K562 (cell line): ENCODE measurements around the gene SLFNL1. TPM values are rescaled to one million over a fixed set of nuclear protein-coding genes. Genes with fewer than 3 reads are reported as not detected.

Experiments
- ATAC-seq: fragments of 200-7000 bp; cut with Tn5 transposase; 3 replicates; pipeline ENCODE4 v1.9.1; 2020; ENCODE audit warnings: moderate library complexity
- Bru-seq: library from RNA; stranded (reverse); fragments of 400-500 nt; gene quantifications from one replicate; lab custom pipeline; 2021; lab: Mats Ljungman, UMichigan
- BruChase-seq, 2 experiments: library from RNA; stranded (reverse); fragments of 400-500 nt; gene quantifications; one replicate each; lab custom pipeline; 2021; lab: Mats Ljungman, UMichigan
- BruUV-seq: library from RNA; stranded (reverse); fragments of 400-500 nt; replicated peaks from 2 replicates; lab custom pipeline; 2021; lab: Mats Ljungman, UMichigan
- CTCF ChIA-PET: fragments of 300-600 bp; formaldehyde crosslinking; extraction: SDS; loops from one replicate; lab custom pipeline; 2021; ENCODE audit warnings: low intra/inter-chr PET ratio; lab: Yijun Ruan, JAX
- POLR2A ChIA-PET: fragments of 300-600, 350-650 bp; sonication (Branson Sonifier 250); formaldehyde crosslinking; extraction: SDS; loops from one replicate; lab custom pipeline; 2021; ENCODE audit warnings: antibody characterized with exemption, inconsistent platforms; lab: Yijun Ruan, JAX
- DNase-seq, 4 experiments: peaks; one replicate each; pipeline versions ENCODE4 v3.0.0 to v3.0.0-alpha.2; 2011 to 2018; ENCODE audit warnings: low spot score in 3 of 4, mixed read lengths in 3 of 4; ENCODE audit errors: extremely low read depth in 1 of 4
- FAIRE-seq: peaks from 2 replicates; lab custom pipeline; 2011; peaks lifted over from hg19 to GRCh38; lab: Jason Lieb, UNC
- H2AFZ ChIP-seq: 2 replicates; pipeline ENCODE4 v1.6.0; 2011; ENCODE audit warnings: low read depth, low read length, control low read depth, inconsistent platforms
- H3K27ac ChIP-seq: fragments of 200-600 bp; 3 replicates; pipeline ENCODE4 v1.8.0; 2011; ENCODE audit warnings: low read depth, mild to moderate bottlenecking, control low read depth, inconsistent platforms, low read length, moderate library complexity, mixed read lengths; ENCODE audit errors: extremely low read depth
- H3K27me3 ChIP-seq, 2 experiments: fragments of 300-600 bp in 1 of 2; 2 replicates in 1 of 2; 3 replicates in 1 of 2; pipeline versions ENCODE4 v1.6.0 to v1.8.0; 2011; ENCODE audit warnings: inconsistent platforms in 2 of 2, low read length in 2 of 2, mild to moderate bottlenecking in 1 of 2, mixed read lengths in 1 of 2, moderate library complexity in 1 of 2; ENCODE audit not compliant: control insufficient read depth in 2 of 2, insufficient read depth in 2 of 2
- H3K36me3 ChIP-seq: fragments of 300-600 bp; 3 replicates; pipeline ENCODE4 v1.8.0; 2011; ENCODE audit warnings: mild to moderate bottlenecking, low read length, inconsistent platforms; ENCODE audit not compliant: control insufficient read depth, insufficient read depth
- H3K4me1 ChIP-seq, 2 experiments: fragments of 200-600 bp in 1 of 2; replicated peaks in 1 of 2; 2 replicates in 1 of 2; 3 replicates in 1 of 2; pipeline versions ENCODE4 v1.5.1 to v1.8.0; 2011; ENCODE audit warnings: inconsistent platforms in 2 of 2, low read length in 2 of 2, mild to moderate bottlenecking in 1 of 2, mixed read lengths in 1 of 2, moderate library complexity in 1 of 2; ENCODE audit not compliant: control insufficient read depth in 2 of 2, insufficient read depth in 2 of 2
- H3K4me2 ChIP-seq: 2 replicates; pipeline ENCODE4 v1.6.1; 2011; ENCODE audit warnings: low read length, control low read depth, inconsistent platforms, mixed read lengths; ENCODE audit not compliant: insufficient read depth
- H3K4me3 ChIP-seq: fragments of 200-600 bp; sonication (generic), shearing (Covaris generic); 2 replicates; pipeline ENCODE4 v1.5.1; 2016; ENCODE audit warnings: control low read depth, inconsistent platforms
- H3K79me2 ChIP-seq: fragments of 200-600 bp; 3 replicates; pipeline ENCODE4 v1.8.0; 2011; ENCODE audit warnings: low read length, inconsistent platforms; ENCODE audit not compliant: control insufficient read depth, insufficient read depth
- H3K9ac ChIP-seq, 2 experiments: 2 replicates each; pipeline versions ENCODE4 v1.6.0 to v1.6.1; 2011; ENCODE audit warnings: low read depth in 2 of 2, low read length in 2 of 2, control low read depth in 1 of 2, inconsistent platforms in 1 of 2, mild to moderate bottlenecking in 1 of 2, mixed read lengths in 1 of 2; ENCODE audit not compliant: insufficient read depth in 1 of 2
- H3K9me1 ChIP-seq: one replicate; pipeline ENCODE4 v1.6.0; 2011; ENCODE audit warnings: inconsistent platforms, mild to moderate bottlenecking, low read length, moderate library complexity; ENCODE audit not compliant: control insufficient read depth, insufficient read depth
- H3K9me3 ChIP-seq: replicated peaks from 2 replicates; pipeline ENCODE4 v1.5.1; 2011; ENCODE audit warnings: low read depth, low read length, inconsistent platforms; ENCODE audit not compliant: control insufficient read depth, insufficient read depth
- H4K20me1 ChIP-seq: replicated peaks from 2 replicates; pipeline ENCODE4 v1.6.1; 2011; ENCODE audit warnings: low read length, inconsistent platforms, mixed read lengths; ENCODE audit not compliant: control insufficient read depth, insufficient read depth
- ERF ChIP-seq: fragments of 450-650 bp; formaldehyde crosslinking; IDR thresholded peaks from 2 replicates; pipeline ENCODE4 v1.4.0; 2020; ENCODE audit warnings: mild to moderate bottlenecking, mixed read lengths
- GABPA ChIP-seq: fragments of 200-800 bp; sonication (Bioruptor generic); conservative IDR thresholded peaks from 2 replicates; pipeline ENCODE4 v1.6.1; 2016; ENCODE audit warnings: low read depth, missing genetic modification characterization, missing compliant biosample characterization
- HDGF ChIP-seq: fragments of 450-650 bp; IDR thresholded peaks from 2 replicates; pipeline ENCODE4 v1.6.1; 2016
- ILK ChIP-seq: fragments of 450-650 bp; IDR thresholded peaks from 2 replicates; pipeline ENCODE4 v1.6.1; 2016; ENCODE audit warnings: missing genetic modification characterization, low read depth, mild to moderate bottlenecking, missing compliant biosample characterization, moderate library complexity, borderline replicate concordance
- KHSRP ChIP-seq: fragments of 450-650 bp; IDR thresholded peaks from 2 replicates; pipeline ENCODE4 v1.6.1; 2017
- POLR2A ChIP-seq: fragments of 450-650 bp; conservative IDR thresholded peaks from 2 replicates; pipeline ENCODE4 v1.6.1; 2016
- POLR2G ChIP-seq: fragments of 200-400 bp; formaldehyde crosslinking; IDR thresholded peaks from 2 replicates; pipeline ENCODE4 v1.6.1; 2017; ENCODE audit warnings: low read depth, mild to moderate bottlenecking, antibody characterized with exemption, low read length, moderate library complexity
- SAFB2 ChIP-seq: fragments of 200-400 bp; formaldehyde crosslinking; IDR thresholded peaks from 2 replicates; pipeline ENCODE4 v1.6.1; 2018; ENCODE audit warnings: borderline replicate concordance, low read length, low read depth, moderate library complexity; ENCODE audit not compliant: severe bottlenecking
- SREBF1 ChIP-seq: fragments of 150-350 bp; IDR thresholded peaks from 2 replicates; pipeline ENCODE4 v1.6.1; 2014; ENCODE audit warnings: antibody characterized with exemption, low read depth, low read length, borderline replicate concordance
- YY1 ChIP-seq, 3 experiments: IDR thresholded peaks; 2 replicates each; pipeline ENCODE4 v1.6.1; 2011; ENCODE audit warnings: low read length in 2 of 3, mild to moderate bottlenecking in 2 of 3, moderate library complexity in 2 of 3, borderline replicate concordance in 1 of 3, control low read depth in 1 of 3, low read depth in 1 of 3; ENCODE audit not compliant: insufficient read depth in 3 of 3, insufficient replicate concordance in 2 of 3, control insufficient read depth in 1 of 3, insufficient read length in 1 of 3; ENCODE audit errors: extremely low read depth in 1 of 3
- ZNF766 ChIP-seq: fragments of 200-800 bp; sonication (Bioruptor generic); conservative IDR thresholded peaks from 2 replicates; pipeline ENCODE4 v1.6.1; 2016; ENCODE audit warnings: missing genetic modification characterization, missing compliant biosample characterization
- WGBS: fragments of 100-300 bp; shearing (Covaris generic); methylation state at CpG from one replicate; pipeline ENCODE4 v1.1.6; 2016; ENCODE audit warnings: low coverage, mixed read lengths; ENCODE audit not compliant: insufficient coverage; ENCODE audit errors: missing lambda C conversion rate; 5-methylcytosine and 5-hydroxymethylcytosine counted together
- in situ Hi-C: fragments of 300-500 bp; cut with MboI; formaldehyde crosslinking; loops from 4 replicates; pipeline ENCODE4 v1.15.0; 2018; ENCODE audit warnings: inconsistent platforms, mixed read lengths
- intact Hi-C: fragments of 100-400 bp; cut with micrococcal nuclease; formaldehyde crosslinking; loops from 2 replicates; pipeline ENCODE4 v1.14.2; 2022
- long read RNA-seq, 3 experiments: library from polyadenylated mRNA in 2 of 3; library from RNA in 1 of 3; unstranded in 2 of 3; stranded (forward) in 1 of 3; transcript quantifications; one replicate each; pipeline ENCODE4 v2.0.0, GENCODE V29; 2019 to 2022
- polyA minus RNA-seq, 3 experiments: library from RNA; depleted of rRNA, polyadenylated mRNA; stranded (reverse); fragments of >200 nt; gene quantifications; 2 replicates each; pipeline ENCODE4 v1.2.3, GENCODE V29; 2011
- polyA plus RNA-seq, 8 experiments: library from polyadenylated mRNA; depleted of rRNA in 4 of 8; stranded (reverse) in 5 of 8; unstranded in 3 of 8; fragments of >200 nt; fragmentation: Nextera tagmentation in 2 of 8; fragmentation: Illumina TruSeq in 1 of 8; extraction: Ambion mirVana in 2 of 8; extraction: Trizol in 1 of 8; gene quantifications; 2 replicates each; pipeline versions ENCODE4 v1.2.1 to v1.2.3, GENCODE V29; 2011 to 2014; ENCODE audit warnings: inconsistent platforms in 1 of 8, missing spikeins in 1 of 8
- total RNA-seq, 7 experiments: library from RNA; depleted of rRNA in 6 of 7; stranded (reverse); fragments of >200 nt in 6 of 7; fragmentation: Illumina TruSeq in 2 of 7; extraction: Trizol in 2 of 7; gene quantifications; 2 replicates each; pipeline versions ENCODE4 v1.2.1 to v1.2.3, GENCODE V29; 2011 to 2021; ENCODE audit warnings: low replicate concordance in 1 of 7
- TF ChIP-seq, protein P1 (sequence below), 3 experiments: fragments of 200-800 bp in 1 of 3; sonication (Bioruptor generic) in 1 of 3; sonication (generic) in 1 of 3; formaldehyde crosslinking in 1 of 3; IDR thresholded peaks; 2 replicates each; pipeline versions ENCODE4 v1.6.1 to v1.8.0; 2016 to 2022; ENCODE audit warnings: mild to moderate bottlenecking in 2 of 3, missing compliant biosample characterization in 2 of 3, missing genetic modification characterization in 2 of 3, missing genetic modification reagents in 1 of 3
- TF ChIP-seq, protein P2 (sequence below): fragments of 250-450 bp; sonication (Bioruptor Pico); IDR thresholded peaks from 2 replicates; pipeline ENCODE4 v1.8.0; 2022; ENCODE audit warnings: inconsistent platforms, mild to moderate bottlenecking, moderate library complexity, borderline replicate concordance

Gene SLFNL1
- 0.58 and 1.4 TPM in 2 replicates for total RNA-seq (2011; cell fraction: chromatin; rRNA removed; ENCODE audit: low replicate concordance)
- 0.66 and 1.2 TPM in 2 replicates for total RNA-seq (2011; cell fraction: nucleolus; rRNA removed)
- 0.31 and 0.51 TPM in 2 replicates for total RNA-seq (2011; cell fraction: nucleoplasm; rRNA removed)
- total RNA-seq (2014; rRNA removed) (0.05 and 0.29 TPM in 2 replicates), total RNA-seq (2014; rRNA removed; fragmentation: Illumina TruSeq; extraction: Trizol) (0.03 TPM in 1 of 2 replicates, not detected in the other), total RNA-seq (2015; rRNA removed; fragmentation: Illumina TruSeq; extraction: Trizol) (0.08 and 0.14 TPM in 2 replicates), total RNA-seq (2021) (0.07 TPM in 1 of 2 replicates, not detected in the other), polyA plus RNA-seq (2011; rRNA removed) (0.01 TPM in 1 of 2 replicates, not detected in the other), polyA plus RNA-seq (2014; fragmentation: Illumina TruSeq; extraction: Trizol) (0.03 TPM in 1 of 2 replicates, not detected in the other), polyA plus RNA-seq (2014; fragmentation: Nextera tagmentation; extraction: Ambion mirVana) (not detected), polyA plus RNA-seq (2014; rRNA removed) (0.05 and 0.12 TPM in 2 replicates), polyA minus RNA-seq (2011; rRNA and poly(A)+ RNA removed) (0.14 and 0.15 TPM in 2 replicates), Bru-seq, nascent RNA (percentile 31 among the genes with signal in this experiment), BruChase-seq, experiment 1, labeled RNA remaining after a 2-hour chase (percentile 35 among the genes with signal in this experiment), BruChase-seq, experiment 2, labeled RNA remaining after a 6-hour chase (percentile 34 among the genes with signal in this experiment)
- not detected in 2 replicates for polyA plus RNA-seq (2011; cell fraction: cytosol; rRNA removed)
- 0.10 and 0.13 TPM in 2 replicates for polyA plus RNA-seq (2011; cell fraction: nucleus; rRNA removed)
- 0.25 and 0.47 TPM in 2 replicates for polyA plus RNA-seq (2012)
- polyA minus RNA-seq (2011; cell fraction: cytosol; rRNA and poly(A)+ RNA removed): not detected in 2 replicates
- 0.40 and 0.44 TPM in 2 replicates for polyA minus RNA-seq (2011; cell fraction: nucleus; rRNA and poly(A)+ RNA removed)
- long read RNA-seq, experiment 1, partial matches to known transcripts: 0 of 23 reads
- long read RNA-seq, experiment 1, other reads (novel, unspliced or antisense): 23 of 23 reads
- long read RNA-seq, experiment 2: 0 reads
- long read RNA-seq, experiment 3: 0 reads

DNA sequence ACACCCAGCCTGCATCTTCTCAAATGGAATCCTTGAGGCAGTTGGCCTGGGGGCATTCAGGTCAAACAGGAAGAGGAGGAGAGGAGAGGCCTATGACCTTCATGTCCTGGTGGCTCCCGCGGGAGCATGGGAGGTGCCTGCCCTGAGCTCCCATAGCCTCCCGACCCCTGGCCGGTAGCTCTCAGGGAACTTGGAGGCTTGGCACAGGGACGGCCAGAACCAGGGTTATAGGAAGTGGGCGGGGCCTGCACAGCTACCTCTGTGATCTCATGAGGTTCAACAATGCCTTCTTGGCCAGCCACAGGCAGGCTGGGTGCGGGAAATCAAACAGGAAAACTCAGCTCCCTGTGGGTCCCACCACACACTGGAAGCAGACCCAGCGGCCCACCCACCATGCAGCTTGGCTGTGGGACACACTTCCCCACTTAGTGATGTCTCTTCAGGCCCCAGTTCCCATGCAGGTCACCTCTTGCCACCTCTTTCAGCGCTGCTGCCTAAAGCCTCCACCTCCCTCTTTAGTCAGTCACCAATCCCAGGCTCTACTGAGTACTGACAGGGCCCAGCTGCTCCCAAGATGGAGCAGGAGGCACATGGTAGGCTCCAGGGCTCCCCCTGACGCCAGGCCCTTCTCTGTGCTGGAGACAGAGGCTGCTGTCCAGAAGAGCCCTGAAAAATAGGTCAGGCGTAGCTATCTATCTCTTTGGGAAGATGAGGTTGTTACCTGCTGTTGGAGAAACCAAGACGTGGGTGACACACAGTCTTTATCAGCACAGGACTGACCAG, at the start of gene SLFNL1:
Gene SLFNL1, minus strand, starts transcription at position 200 of the 783 bp plus-strand sequence. CDS start 1,065 bp downstream, outside the sequence.
- Histone ChIP-seq H3K27me3 (no peaks in the 10 kb centered on the region), H3K36me3 (peaks cover 35% of the 10 kb centered on the region; the same call in 1 of the 3 replicates), H3K4me1 (peaks cover 0 to 25% of the 10 kb centered on the region in 2 experiments; a peak in 2 of 5 replicates), H3K9me3 (no peaks in the 10 kb centered on the region), H3K9ac (peak within 1 kb of the TSS in 1 of 2 experiments; percentile 71; a peak in 2 of 4 replicates), H2AFZ (no peak within 1 kb of the TSS), H4K20me1 (peaks cover 5% of the 10 kb centered on the region; the same call in 1 of the 2 replicates), H3K4me2 (no peak within 1 kb of the TSS), H3K4me3 (no peak within 1 kb of the TSS), H3K9me1 (peaks cover 4% of the 10 kb centered on the region), H3K79me2 (no peaks in the 10 kb centered on the region), H3K27ac (no peak within 1 kb of the TSS)
- WGBS: 46% methylated on average over 11 of the region's 12 CpGs
- in situ Hi-C loops (no loop called here), intact Hi-C loops (no loop called here)
- ChIA-PET CTCF (no interaction called here), POLR2A (interaction anchor here (0.6 to 2.3 kb wide), 7 partner anchors 9 to 221 kb away, joined by 3 to 9 read pairs (median 4); partner anchors contain the start of gene CTPS1)
- FAIRE-seq (no peak), ATAC-seq (peak; percentile 42), DNase-seq (peak in 3 of 4 experiments; percentile 35 to 43 (median 37))
- BruUV-seq: no TSS peak
- TF ChIP-seq SREBF1 (no peak), POLR2G (peak; percentile 73), POLR2A (peak; percentile 62; the same call in 1 of the 2 replicates), GABPA (tag) (no peak), ERF (CRISPR knock-in tag) (no peak), SAFB2 (no peak), HDGF (no peak), KHSRP (no peak), ILK (tag) (no peak), YY1 (IDR thresholded peaks at IDR 0.05; ENCODE audit: borderline replicate concordance in 1 of 3, control insufficient read depth in 1 of 3, extremely low read depth in 1 of 3, insufficient read depth in 3 of 3, insufficient read length in 1 of 3, insufficient replicate concordance in 2 of 3, low read depth in 1 of 3, low read length in 2 of 3) (peak in 1 of 3 experiments; percentile 22), ZNF766 (CRISPR knock-in tag) (no peak)
- TF ChIP-seq, protein P1, sequence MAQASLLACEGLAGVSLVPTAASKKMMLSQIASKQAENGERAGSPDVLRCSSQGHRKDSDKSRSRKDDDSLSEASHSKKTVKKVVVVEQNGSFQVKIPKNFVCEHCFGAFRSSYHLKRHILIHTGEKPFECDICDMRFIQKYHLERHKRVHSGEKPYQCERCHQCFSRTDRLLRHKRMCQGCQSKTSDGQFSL (CRISPR knock-in tag; IDR thresholded peaks at IDR 0.05): no peak
- TF ChIP-seq, protein P1 (tag; IDR thresholded peaks at IDR 0.05): no peak
- TF ChIP-seq, protein P2, sequence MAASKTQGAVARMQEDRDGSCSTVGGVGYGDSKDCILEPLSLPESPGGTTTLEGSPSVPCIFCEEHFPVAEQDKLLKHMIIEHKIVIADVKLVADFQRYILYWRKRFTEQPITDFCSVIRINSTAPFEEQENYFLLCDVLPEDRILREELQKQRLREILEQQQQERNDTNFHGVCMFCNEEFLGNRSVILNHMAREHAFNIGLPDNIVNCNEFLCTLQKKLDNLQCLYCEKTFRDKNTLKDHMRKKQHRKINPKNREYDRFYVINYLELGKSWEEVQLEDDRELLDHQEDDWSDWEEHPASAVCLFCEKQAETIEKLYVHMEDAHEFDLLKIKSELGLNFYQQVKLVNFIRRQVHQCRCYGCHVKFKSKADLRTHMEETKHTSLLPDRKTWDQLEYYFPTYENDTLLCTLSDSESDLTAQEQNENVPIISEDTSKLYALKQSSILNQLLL (CRISPR knock-in tag): no peak
